Keratinocyte (primary cell): ENCODE data around the gene ADARB2. TPM values are rescaled to one million over a fixed set of nuclear protein-coding genes. Genes with fewer than 3 reads are reported as not detected.

Source experiments
- DNase-seq: peaks from one replicate; pipeline ENCODE4 v3.0.0-alpha.2; 2011; ENCODE audit warnings: low read depth, missing footprints, low spot score
- FAIRE-seq: peaks from 2 replicates; lab custom pipeline; 2011; peaks lifted over from hg19 to GRCh38; lab: Jason Lieb, UNC
- H2AFZ ChIP-seq: 2 replicates; pipeline ENCODE4 v1.6.0; 2012; ENCODE audit warnings: low read length, control low read depth, inconsistent platforms; ENCODE audit not compliant: control insufficient read depth
- H3K27ac ChIP-seq: 2 replicates; pipeline ENCODE4 v1.5.1; 2011; ENCODE audit warnings: low read length; ENCODE audit not compliant: control insufficient read depth, insufficient read depth
- H3K27me3 ChIP-seq: 3 replicates; pipeline ENCODE4 v1.6.0; 2011; ENCODE audit warnings: low read length; ENCODE audit not compliant: control insufficient read depth, insufficient read depth; ENCODE audit errors: extremely low read depth
- H3K36me3 ChIP-seq, 2 experiments: 2 replicates in 1 of 2; 3 replicates in 1 of 2; pipeline ENCODE4 v1.5.1; 2011; ENCODE audit warnings: low read length in 2 of 2, mild to moderate bottlenecking in 1 of 2; ENCODE audit not compliant: control insufficient read depth in 2 of 2, insufficient read depth in 2 of 2; ENCODE audit errors: extremely low read depth in 1 of 2
- H3K4me1 ChIP-seq: 3 replicates; pipeline ENCODE4 v1.5.1; 2011; ENCODE audit warnings: low read length; ENCODE audit not compliant: control insufficient read depth, insufficient read depth; ENCODE audit errors: extremely low read depth
- H3K4me2 ChIP-seq: 3 replicates; pipeline ENCODE4 v1.6.0; 2011; ENCODE audit warnings: low read depth, low read length; ENCODE audit not compliant: control insufficient read depth, insufficient read depth; ENCODE audit errors: extremely low read depth
- H3K4me3 ChIP-seq, 3 experiments: fragments of 200-600 bp in 1 of 3; sonication (generic) in 1 of 3; 2 replicates in 2 of 3; 3 replicates in 1 of 3; pipeline ENCODE4 v1.5.1; 2011 to 2016; ENCODE audit warnings: low read length in 3 of 3, mild to moderate bottlenecking in 3 of 3, control low read depth in 2 of 3, inconsistent platforms in 1 of 3, low read depth in 1 of 3, mixed read lengths in 1 of 3, mixed run types in 1 of 3, moderate library complexity in 1 of 3; ENCODE audit not compliant: control insufficient read depth in 2 of 3, insufficient read depth in 2 of 3; ENCODE audit errors: extremely low read depth in 1 of 3
- H3K79me2 ChIP-seq: 2 replicates; pipeline ENCODE4 v1.6.0; 2012; ENCODE audit warnings: low read length; ENCODE audit not compliant: control insufficient read depth, insufficient read depth
- H3K9ac ChIP-seq: 3 replicates; pipeline ENCODE4 v1.6.0; 2011; ENCODE audit warnings: low read length; ENCODE audit not compliant: control insufficient read depth, insufficient read depth; ENCODE audit errors: extremely low read depth
- H3K9me1 ChIP-seq: 3 replicates; pipeline ENCODE4 v1.6.0; 2011; ENCODE audit warnings: low read length; ENCODE audit not compliant: control insufficient read depth, insufficient read depth; ENCODE audit errors: extremely low read depth
- H3K9me3 ChIP-seq: 2 replicates; pipeline ENCODE4 v1.5.1; 2012; ENCODE audit warnings: low read depth, low read length; ENCODE audit not compliant: control insufficient read depth
- H4K20me1 ChIP-seq: 3 replicates; pipeline ENCODE4 v1.6.0; 2011; ENCODE audit warnings: low read length; ENCODE audit not compliant: control insufficient read depth, insufficient read depth; ENCODE audit errors: extremely low read depth
- EZH2 ChIP-seq: IDR thresholded peaks from one replicate; pipeline ENCODE4 v1.6.1; 2012; ENCODE audit warnings: inconsistent platforms, mild to moderate bottlenecking, low read length, moderate library complexity
- dilution Hi-C: fragments of 300-500 bp; cut with MboI; formaldehyde crosslinking; loops from one replicate; pipeline ENCODE4 v1.7.0; 2020; ENCODE audit warnings: low sequenced_read_pairs; ENCODE audit not compliant: extremely low pct_ligation_motif_present
- polyA plus RNA-seq, 5 experiments: library from polyadenylated mRNA; depleted of rRNA in 3 of 5; stranded (reverse) in 3 of 5; stranded (forward) in 1 of 5; unstranded in 1 of 5; fragments of >200 nt; gene quantifications; 1 replicate in 1 of 5; 2 replicates in 3 of 5; 3 replicates in 1 of 5; pipeline versions ENCODE4 v1.2.1 to v1.2.3, GENCODE V29; 2011 to 2012; ENCODE audit warnings: missing spikeins in 2 of 5, low read depth in 1 of 5, low replicate concordance in 1 of 5
- TF ChIP-seq, protein P1 (sequence below), 3 experiments: IDR thresholded peaks in 1 of 3; conservative IDR thresholded peaks in 1 of 3; optimal IDR thresholded peaks in 1 of 3; 2 replicates in 2 of 3; 3 replicates in 1 of 3; pipeline versions ENCODE3 to v1.5.1; 2011; ENCODE audit warnings: low read length in 3 of 3, mild to moderate bottlenecking in 3 of 3, moderate library complexity in 2 of 3, control low read depth in 1 of 3, inconsistent platforms in 1 of 3; ENCODE audit not compliant: insufficient read depth in 2 of 3; ENCODE audit errors: extremely low read depth in 1 of 3

Gene ADARB2
- polyA plus RNA-seq, 1 donor (not counting 4 experiments of a cell fraction or from before 2014, with no cell fraction given) = not detected

DNA sequence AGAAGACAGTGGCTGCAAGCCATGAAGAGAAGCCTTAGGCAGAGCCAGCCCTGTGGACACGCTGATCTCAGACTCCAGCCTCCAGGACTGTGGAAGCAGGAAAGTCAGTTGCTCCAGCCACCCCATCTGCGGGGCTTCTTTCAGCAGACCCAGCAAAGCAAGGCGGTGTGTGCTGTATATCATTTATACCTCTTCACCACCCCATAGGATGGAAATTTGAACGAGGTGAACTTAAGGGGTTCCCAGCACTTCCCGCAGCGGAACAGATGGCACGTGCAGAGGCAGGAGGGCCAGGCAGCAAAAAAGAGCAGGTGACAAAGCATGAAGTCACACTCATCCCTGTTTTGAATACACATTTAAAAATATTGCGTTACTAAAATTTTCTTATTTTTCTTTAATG, 159.4 kb downstream of the ADARB2 start:
- Histone ChIP-seq H3K9me1 (no peaks in the 10 kb centered on the region), H3K4me1 (no peaks in the 10 kb centered on the region), H3K9ac (no peak overlapping the region), H4K20me1 (no peaks in the 10 kb centered on the region), H3K27me3 (no peaks in the 10 kb centered on the region), H3K9me3 (peaks cover 5% of the 10 kb centered on the region), H3K27ac (no peak overlapping the region), H3K79me2 (no peaks in the 10 kb centered on the region), H3K4me2 (no peak overlapping the region), H3K36me3 (no peaks in the 10 kb centered on the region), H2AFZ (no peak overlapping the region), H3K4me3 (no peak overlapping the region)
- FAIRE-seq (no peak), DNase-seq (no peak)
- dilution Hi-C loops = no loop called here
- TF ChIP-seq, protein P1, sequence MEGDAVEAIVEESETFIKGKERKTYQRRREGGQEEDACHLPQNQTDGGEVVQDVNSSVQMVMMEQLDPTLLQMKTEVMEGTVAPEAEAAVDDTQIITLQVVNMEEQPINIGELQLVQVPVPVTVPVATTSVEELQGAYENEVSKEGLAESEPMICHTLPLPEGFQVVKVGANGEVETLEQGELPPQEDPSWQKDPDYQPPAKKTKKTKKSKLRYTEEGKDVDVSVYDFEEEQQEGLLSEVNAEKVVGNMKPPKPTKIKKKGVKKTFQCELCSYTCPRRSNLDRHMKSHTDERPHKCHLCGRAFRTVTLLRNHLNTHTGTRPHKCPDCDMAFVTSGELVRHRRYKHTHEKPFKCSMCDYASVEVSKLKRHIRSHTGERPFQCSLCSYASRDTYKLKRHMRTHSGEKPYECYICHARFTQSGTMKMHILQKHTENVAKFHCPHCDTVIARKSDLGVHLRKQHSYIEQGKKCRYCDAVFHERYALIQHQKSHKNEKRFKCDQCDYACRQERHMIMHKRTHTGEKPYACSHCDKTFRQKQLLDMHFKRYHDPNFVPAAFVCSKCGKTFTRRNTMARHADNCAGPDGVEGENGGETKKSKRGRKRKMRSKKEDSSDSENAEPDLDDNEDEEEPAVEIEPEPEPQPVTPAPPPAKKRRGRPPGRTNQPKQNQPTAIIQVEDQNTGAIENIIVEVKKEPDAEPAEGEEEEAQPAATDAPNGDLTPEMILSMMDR (optimal IDR thresholded peaks at IDR 0.05 in 1 of 3, IDR thresholded peaks at IDR 0.05 in 1 of 3, conservative IDR thresholded peaks at IDR 0.05 in 1 of 3; ENCODE audit: extremely low read depth in 1 of 3, insufficient read depth in 2 of 3, low read length in 3 of 3) = no peak
- TF ChIP-seq EZH2 = no peak

DNA sequence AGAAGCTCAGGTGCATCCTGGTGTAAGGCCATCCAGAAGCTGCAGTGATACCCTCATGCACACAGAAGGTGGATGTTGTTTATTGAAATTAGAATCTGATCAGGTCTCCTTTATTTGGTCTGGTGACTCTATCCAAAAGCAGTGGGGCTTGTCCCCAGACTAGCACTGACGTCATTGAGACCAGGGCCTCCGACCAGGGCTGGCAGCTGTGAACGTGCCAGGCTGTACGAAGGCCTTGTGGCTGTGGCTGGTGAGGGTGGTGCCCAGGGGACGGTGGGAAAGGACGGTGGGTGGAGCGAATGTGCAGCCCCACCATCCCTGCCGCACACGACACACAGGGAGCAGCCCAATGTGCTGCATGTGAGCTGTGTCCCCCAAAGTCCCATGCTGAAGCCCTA, 160.0 kb downstream of the ADARB2 start:
- H3K9ac ChIP-seq = no peak overlapping the region
- peaks cover 5% of the 10 kb centered on the region for H3K9me3 ChIP-seq
- no peaks in the 10 kb centered on the region for H3K4me1 ChIP-seq
- no peaks in the 10 kb centered on the region for H3K9me1 ChIP-seq
- TF ChIP-seq EZH2 = no peak
- TF ChIP-seq, protein P1 (optimal IDR thresholded peaks at IDR 0.05 in 1 of 3, IDR thresholded peaks at IDR 0.05 in 1 of 3, conservative IDR thresholded peaks at IDR 0.05 in 1 of 3; ENCODE audit: extremely low read depth in 1 of 3, insufficient read depth in 2 of 3, low read length in 3 of 3) = no peak
- H3K27ac ChIP-seq = no peak overlapping the region
- H3K27me3 ChIP-seq = no peaks in the 10 kb centered on the region
- no peaks in the 10 kb centered on the region for H4K20me1 ChIP-seq
- FAIRE-seq = no peak
- no peak overlapping the region for H3K4me3 ChIP-seq
- no peaks in the 10 kb centered on the region for H3K79me2 ChIP-seq
- H3K36me3 ChIP-seq = no peaks in the 10 kb centered on the region
- H2AFZ ChIP-seq = no peak overlapping the region
- dilution Hi-C loops = no loop called here
- no peak overlapping the region for H3K4me2 ChIP-seq
- no peak for DNase-seq
